Measurements from ENCODE around the gene USP22. TPM values are rescaled to one million over a fixed set of nuclear protein-coding genes. Genes with fewer than 3 reads are reported as not detected.

Gene USP22
- total RNA-seq, 1 donor from 2014 or later = 152 TPM

DNA sequence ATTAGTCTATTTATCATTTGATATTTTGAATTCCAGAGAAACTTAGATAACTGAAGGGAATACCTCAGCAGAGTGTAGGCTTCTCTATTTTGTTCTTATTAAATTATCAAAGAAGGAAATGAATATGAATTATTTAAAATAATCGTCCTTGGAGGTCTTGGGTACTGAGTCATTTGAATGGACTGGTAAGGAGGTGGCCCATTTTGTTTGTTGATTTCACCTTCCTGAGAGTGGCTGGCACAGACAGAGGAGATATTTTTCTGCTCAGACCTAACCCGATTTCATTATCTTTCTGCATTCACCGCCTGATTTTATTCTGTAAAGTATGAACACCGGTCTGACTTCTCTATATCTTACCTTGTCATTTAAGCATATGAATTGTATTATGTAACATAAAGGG lies 88.0 kb downstream of the USP22 start:
- Mint-ChIP-seq H3K4me1 (ENCODE audit: low read depth) (no peaks in the 10 kb centered on the region), H3K27me3 (ENCODE audit: insufficient read depth) (peaks cover 20% of the 10 kb centered on the region), H3K36me3 (ENCODE audit: low read depth) (no peaks in the 10 kb centered on the region), H3K9me3 (no peaks in the 10 kb centered on the region), H3K27ac (no peak overlapping the region), H3K4me3 (no peak overlapping the region)
- intact Hi-C loops (cut with micrococcal nuclease) = no loop called here
- DNase-seq (ENCODE audit: low spot score) = no peak

DNA sequence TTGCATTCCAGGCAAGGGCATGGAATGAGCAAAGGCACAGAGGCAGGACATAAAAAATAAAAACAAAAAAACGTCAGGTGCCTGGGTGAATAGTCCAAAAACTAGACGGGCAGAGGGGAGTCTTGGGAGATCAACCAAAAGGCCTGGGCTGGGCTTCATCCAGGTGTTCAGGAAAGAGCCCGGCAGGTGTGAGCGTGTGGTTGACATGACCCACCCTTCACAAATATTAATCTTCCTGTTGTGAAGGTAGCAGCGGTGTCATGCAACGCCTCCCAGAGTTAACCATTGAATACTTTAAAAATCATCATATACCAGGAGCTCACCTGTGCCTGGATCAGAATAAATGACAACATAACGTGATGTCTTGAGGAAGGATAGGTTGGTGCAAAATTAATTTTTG lies 90.6 kb downstream of the USP22 start:
- no peak overlapping the region for H3K27ac Mint-ChIP-seq
- H3K36me3 Mint-ChIP-seq (ENCODE audit: low read depth) = no peaks in the 10 kb centered on the region
- intact Hi-C loops (cut with micrococcal nuclease) = no loop called here
- peaks cover 15% of the 10 kb centered on the region for H3K27me3 Mint-ChIP-seq (ENCODE audit: insufficient read depth)
- DNase-seq (ENCODE audit: low spot score) = no peak
- H3K4me1 Mint-ChIP-seq (ENCODE audit: low read depth) = no peaks in the 10 kb centered on the region
- no peak overlapping the region for H3K4me3 Mint-ChIP-seq
- no peaks in the 10 kb centered on the region for H3K9me3 Mint-ChIP-seq

Other genes starting within 250 kb of the USP22 start
- gene DHRS7B, start 84.0 kb upstream of the USP22 start, total RNA-seq = 20.0 and 23.6 TPM in 2 replicates
- 33.5 and 35.6 TPM in 2 replicates for gene TMEM11, start 171.2 kb upstream of the USP22 start, total RNA-seq
- 1.6 and 1.7 TPM in 2 replicates for gene NATD1, start 210.4 kb upstream of the USP22 start, total RNA-seq
- gene MAP2K3, start 241.7 kb upstream of the USP22 start, total RNA-seq = 177 and 185 TPM in 2 replicates